Raji (cell line): ENCODE data around the gene CPD.

Experiments used
- POLR2A ChIP-seq: IDR thresholded peaks from 2 replicates; pipeline ENCODE4 v1.6.1; 2011; ENCODE audit warnings: low read depth, low read length, control low read depth; ENCODE audit not compliant: insufficient read depth

CPD gene

GRCh38 chr17:30398328-30399041, 19.8 kb downstream of the CPD start:
- no peak for TF ChIP-seq POLR2A

- no peak for TF ChIP-seq POLR2A
These were observed 22.4 kb downstream of the CPD start for GRCh38 chr17:30401097-30401496.

- no peak for TF ChIP-seq POLR2A
These were observed 26.4 kb downstream of the CPD start for GRCh38 chr17:30405161-30405560.

- TF ChIP-seq POLR2A, result no peak
These were observed 34.4 kb downstream of the CPD start for GRCh38 chr17:30413109-30413508.

GRCh38 chr17:30414486-30414885, 35.8 kb downstream of the CPD start:
- TF ChIP-seq POLR2A, result no peak

- no peak for TF ChIP-seq POLR2A
These were observed 36.8 kb downstream of the CPD start for GRCh38 chr17:30415491-30415890.

GRCh38 chr17:30421592-30421991, 42.9 kb downstream of the CPD start:
- no peak for TF ChIP-seq POLR2A

- no peak for TF ChIP-seq POLR2A
These were observed 43.4 kb downstream of the CPD start for GRCh38 chr17:30422171-30422570.

GRCh38 chr17:30424471-30424870, 45.7 kb downstream of the CPD start:
- TF ChIP-seq POLR2A, result no peak

GRCh38 chr17:30426292-30426691, 47.6 kb downstream of the CPD start:
- TF ChIP-seq POLR2A, result no peak

- no peak for TF ChIP-seq POLR2A
These were observed 48.9 kb downstream of the CPD start for GRCh38 chr17:30427611-30428010.

- TF ChIP-seq POLR2A, result no peak
These were observed 50.4 kb downstream of the CPD start for GRCh38 chr17:30429155-30429554.

GRCh38 chr17:30433514-30433913, 54.8 kb downstream of the CPD start:
- no peak for TF ChIP-seq POLR2A

- TF ChIP-seq POLR2A, result no peak
These were observed 58.0 kb downstream of the CPD start for GRCh38 chr17:30436729-30437128.

GRCh38 chr17:30443721-30444120, 65.0 kb downstream of the CPD start:
- TF ChIP-seq POLR2A, result no peak

- no peak for TF ChIP-seq POLR2A
These were observed 70.8 kb downstream of the CPD start for GRCh38 chr17:30449480-30449879.
